Left colon (tissue), 2 donors: Measurements from ENCODE around the gene CEP78. TPM values are rescaled to one million over a fixed set of nuclear protein-coding genes. Genes with fewer than 3 reads are reported as not detected.

ENCODE experiments used
- ATAC-seq: fragments of 200-7000 bp; cut with Tn5 transposase; one replicate; pipeline ENCODE4 v1.9.1; 2020; ENCODE audit warnings: mild to moderate bottlenecking, moderate library complexity
- DNase-seq, 2 donors: peaks; one replicate each; pipeline ENCODE4 v3.0.0-alpha.2; 2020
- intact Hi-C, 2 donors: fragments of 100-400 bp; cut with DNase I in 1 of 2; cut with micrococcal nuclease in 1 of 2; formaldehyde crosslinking; loops; one replicate each; pipeline versions ENCODE4 v1.11.2 to v1.14.0; 2022; cut with DNase I, micrococcal nuclease
- total RNA-seq, 2 donors: library from RNA; stranded (reverse); fragmentation: NEBNext Ultra II Directional; extraction: Animal tissue kit (Norgen Biotek cat#: 25700); gene quantifications; one replicate each; pipeline ENCODE4 v1.2.1, GENCODE V29; 2021
- donor health status: DM: no; HTN: no; CAD: no.
- donor health status: DM: yes; HTN: yes; CAD: no.

Gene CEP78
- total RNA-seq, 2 donors from 2014 or later: 7.9 to 11.1 TPM

GRCh38 chr9:78296893-78297671, 61.2 kb downstream of the CEP78 start, which contains the start of gene PSAT1:
Gene PSAT1, plus strand, starts transcription at chr9:78297125. Its CDS starts 86 bp downstream, at chr9:78297211.
- peak; percentile 78 to 90 for DNase-seq
- ATAC-seq: peak; percentile 97
- intact Hi-C loops: no loop called here

GRCh38 chr9:78297672-78297961, 61.7 kb downstream of the CEP78 start:
- intact Hi-C loops: no loop called here
- ATAC-seq: no peak

GRCh38 chr9:78298046-78298765, 62.3 kb downstream of the CEP78 start:
- ATAC-seq (no peak), DNase-seq (no peak)
- intact Hi-C loops: no loop called here

More at GRCh38 chr9:78297672-78297961, 61.7 kb downstream of the CEP78 start:
- no peak for DNase-seq

- no peak for ATAC-seq
- intact Hi-C loops: no loop called here
- no peak for DNase-seq
Measured at GRCh38 chr9:78300209-78300608, 64.3 kb downstream of the CEP78 start.

GRCh38 chr9:78301466-78301865, 65.6 kb downstream of the CEP78 start:
- DNase-seq (no peak), ATAC-seq (no peak)
- intact Hi-C loops: no loop called here

GRCh38 chr9:78303377-78304062, 67.6 kb downstream of the CEP78 start:
- ATAC-seq: no peak
- no peak for DNase-seq
- intact Hi-C loops: no loop called here

GRCh38 chr9:78304357-78304756, 68.5 kb downstream of the CEP78 start:
- no peak for ATAC-seq
- DNase-seq: no peak
- intact Hi-C loops: no loop called here

- DNase-seq (no peak), ATAC-seq (no peak)
- intact Hi-C loops: no loop called here
Measured at GRCh38 chr9:78306222-78307076, 70.6 kb downstream of the CEP78 start.

- intact Hi-C loops: no loop called here
- ATAC-seq (no peak), DNase-seq (no peak)
Measured at GRCh38 chr9:78307360-78307759, 71.5 kb downstream of the CEP78 start.

GRCh38 chr9:78309066-78309465, 73.2 kb downstream of the CEP78 start:
- ATAC-seq (no peak), DNase-seq (no peak)
- intact Hi-C loops: no loop called here

GRCh38 chr9:78311075-78311474, 75.2 kb downstream of the CEP78 start:
- DNase-seq (no peak), ATAC-seq (no peak)
- intact Hi-C loops: no loop called here

GRCh38 chr9:78311886-78312524, 76.1 kb downstream of the CEP78 start:
- ATAC-seq (peak; percentile 44), DNase-seq (no peak)
- intact Hi-C loops: no loop called here

- intact Hi-C loops: no loop called here
- ATAC-seq (no peak), DNase-seq (no peak)
Measured at GRCh38 chr9:78314550-78314949, 78.7 kb downstream of the CEP78 start.

GRCh38 chr9:78314953-78315870, 79.3 kb downstream of the CEP78 start:
- DNase-seq (no peak), ATAC-seq (peak; percentile 26)
- intact Hi-C loops: no loop called here

GRCh38 chr9:78316166-78316892, 80.5 kb downstream of the CEP78 start:
- ATAC-seq (no peak), DNase-seq (no peak)
- intact Hi-C loops: no loop called here

GRCh38 chr9:78319197-78320029, 83.5 kb downstream of the CEP78 start:
- intact Hi-C loops: no loop called here
- ATAC-seq (no peak), DNase-seq (no peak)
